ENCODE measurements around the gene PHF2.

DNA sequence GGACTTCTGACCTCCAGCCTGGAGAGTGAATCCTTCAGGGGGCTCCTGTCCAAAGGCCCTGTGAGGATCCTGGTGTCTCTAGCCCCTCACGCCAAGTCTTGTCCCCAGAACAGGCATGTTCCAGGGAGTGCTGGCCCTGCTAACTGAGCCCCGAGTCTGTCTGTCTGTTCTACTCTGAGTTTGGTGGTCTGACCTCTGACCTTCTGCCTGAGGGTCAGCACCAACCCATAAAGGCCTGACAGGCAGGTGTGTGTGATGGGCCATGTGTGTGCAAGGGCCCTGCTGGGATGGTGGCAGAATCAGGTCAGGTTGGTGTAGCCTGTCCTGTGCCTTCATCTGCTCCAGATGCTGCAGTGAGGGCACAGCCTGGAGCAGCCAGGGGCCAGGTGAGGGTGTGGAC lies 46.3 kb downstream of the PHF2 start:
- no peak for TF ChIP-seq POLR2A (IDR thresholded peaks at IDR 0.05)
- TF ChIP-seq, protein P1, sequence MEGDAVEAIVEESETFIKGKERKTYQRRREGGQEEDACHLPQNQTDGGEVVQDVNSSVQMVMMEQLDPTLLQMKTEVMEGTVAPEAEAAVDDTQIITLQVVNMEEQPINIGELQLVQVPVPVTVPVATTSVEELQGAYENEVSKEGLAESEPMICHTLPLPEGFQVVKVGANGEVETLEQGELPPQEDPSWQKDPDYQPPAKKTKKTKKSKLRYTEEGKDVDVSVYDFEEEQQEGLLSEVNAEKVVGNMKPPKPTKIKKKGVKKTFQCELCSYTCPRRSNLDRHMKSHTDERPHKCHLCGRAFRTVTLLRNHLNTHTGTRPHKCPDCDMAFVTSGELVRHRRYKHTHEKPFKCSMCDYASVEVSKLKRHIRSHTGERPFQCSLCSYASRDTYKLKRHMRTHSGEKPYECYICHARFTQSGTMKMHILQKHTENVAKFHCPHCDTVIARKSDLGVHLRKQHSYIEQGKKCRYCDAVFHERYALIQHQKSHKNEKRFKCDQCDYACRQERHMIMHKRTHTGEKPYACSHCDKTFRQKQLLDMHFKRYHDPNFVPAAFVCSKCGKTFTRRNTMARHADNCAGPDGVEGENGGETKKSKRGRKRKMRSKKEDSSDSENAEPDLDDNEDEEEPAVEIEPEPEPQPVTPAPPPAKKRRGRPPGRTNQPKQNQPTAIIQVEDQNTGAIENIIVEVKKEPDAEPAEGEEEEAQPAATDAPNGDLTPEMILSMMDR (IDR thresholded peaks at IDR 0.05) = no peak

All from thyroid gland (tissue), 4 donors.